Tongue (tissue), 2 donors: ENCODE results near the gene ZNF227. TPM values are rescaled to one million over a fixed set of nuclear protein-coding genes. Genes with fewer than 3 reads are reported as not detected.
"Not testable (repeated sequence)": the region's sequence is repeated elsewhere in the genome, so short reads cannot be mapped to it uniquely, and the experiment has no call there.

ENCODE experiments used
- DNase-seq: peaks from one replicate; pipeline ENCODE4 v3.0.0-alpha.2; 2015
- total RNA-seq: library from RNA; depleted of rRNA; stranded (reverse); fragments of >200 nt; gene quantifications from one replicate; pipeline ENCODE4 v1.2.3, GENCODE V29; 2014

ZNF227 gene
- total RNA-seq, 1 donor from 2014 or later, result 23.4 TPM

DNA sequence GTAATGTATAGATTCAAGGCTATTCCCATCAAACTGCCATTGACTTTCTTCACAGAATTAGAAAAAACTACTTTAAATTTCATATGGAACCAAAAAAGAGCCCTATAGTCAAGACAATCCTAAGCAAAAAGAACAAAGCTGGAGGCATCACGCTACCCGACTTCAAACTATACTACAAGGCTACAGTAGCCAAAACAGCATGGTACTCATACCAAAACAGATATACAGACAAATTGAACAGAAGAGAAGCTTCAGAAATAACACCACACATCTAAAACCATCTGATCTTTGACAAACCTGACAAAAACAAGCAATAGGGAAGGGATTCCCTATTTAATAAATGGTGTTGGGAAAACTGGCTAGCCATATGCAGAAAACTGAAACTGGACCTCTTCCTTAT lies 40.0 kb downstream of the ZNF227 start:
- not testable (repeated sequence) for DNase-seq

DNA sequence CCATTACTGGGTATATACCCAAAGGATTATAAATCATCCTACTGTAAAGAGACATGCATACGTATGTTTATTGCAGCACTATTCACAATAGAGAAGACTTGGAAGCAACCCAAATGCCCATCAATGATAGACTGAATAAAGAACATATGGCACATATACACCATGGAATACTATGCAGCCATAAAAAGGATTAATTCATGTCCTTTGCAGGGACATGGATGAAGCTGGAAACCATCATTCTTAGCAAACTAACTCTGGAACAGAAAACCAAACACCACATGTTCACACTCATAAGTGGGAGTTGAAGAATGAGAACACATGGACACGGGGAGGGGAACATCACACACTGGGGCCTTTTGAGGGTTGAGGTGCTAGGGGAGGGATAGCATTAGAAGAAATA lies 41.1 kb downstream of the ZNF227 start:
- not testable (repeated sequence) for DNase-seq

DNA sequence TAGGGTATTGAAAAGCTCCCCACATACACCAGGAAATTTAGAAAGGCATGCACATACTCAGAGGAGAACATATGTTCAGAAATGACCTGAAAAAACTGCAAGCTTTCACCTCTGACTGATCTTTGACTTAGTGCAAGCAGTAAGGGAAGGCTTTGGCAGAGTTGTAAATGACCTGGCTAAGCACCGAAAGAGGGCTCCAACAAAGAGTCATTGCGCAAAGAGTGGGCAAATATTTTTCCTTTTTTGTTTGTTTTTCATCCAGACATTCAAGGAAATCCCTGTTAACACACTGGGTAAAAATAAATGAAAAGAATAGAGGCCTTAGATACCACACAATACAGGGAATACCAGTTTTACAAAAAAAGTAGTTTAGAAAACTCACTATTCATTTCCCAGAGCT lies 42.2 kb downstream of the ZNF227 start:
- no peak for DNase-seq

DNA sequence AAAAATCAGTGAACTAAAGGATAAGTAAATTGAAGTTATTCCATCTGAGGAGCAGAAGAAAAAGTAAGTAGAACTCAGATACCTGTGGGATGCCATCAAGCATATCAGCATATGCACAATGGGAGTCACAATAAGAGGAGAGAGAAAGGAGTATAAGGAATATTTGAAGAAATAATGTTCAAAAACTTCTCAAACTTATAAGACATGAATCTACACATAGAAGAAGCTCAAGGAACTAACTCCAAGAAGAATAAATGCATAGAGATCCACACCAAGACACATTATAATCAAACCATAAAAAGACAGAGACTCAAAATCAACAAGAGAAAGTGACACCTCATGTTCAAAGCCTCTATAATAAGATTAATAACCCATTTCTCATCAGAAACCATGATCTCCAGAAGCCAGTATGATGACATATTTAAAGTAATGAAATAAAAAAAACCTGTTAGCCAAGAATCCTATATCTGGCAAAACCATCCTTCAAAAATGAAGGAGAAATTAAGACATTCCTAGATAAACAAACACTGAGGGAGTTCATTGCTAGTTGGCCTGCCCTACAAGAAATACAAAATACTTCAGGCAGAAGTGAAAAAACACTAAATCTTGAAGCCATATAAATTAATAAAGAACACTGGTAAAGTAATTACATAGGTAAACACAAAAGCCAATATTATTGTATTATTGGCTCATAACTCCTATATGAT lies 43.5 kb downstream of the ZNF227 start:
- no peak for DNase-seq

DNA sequence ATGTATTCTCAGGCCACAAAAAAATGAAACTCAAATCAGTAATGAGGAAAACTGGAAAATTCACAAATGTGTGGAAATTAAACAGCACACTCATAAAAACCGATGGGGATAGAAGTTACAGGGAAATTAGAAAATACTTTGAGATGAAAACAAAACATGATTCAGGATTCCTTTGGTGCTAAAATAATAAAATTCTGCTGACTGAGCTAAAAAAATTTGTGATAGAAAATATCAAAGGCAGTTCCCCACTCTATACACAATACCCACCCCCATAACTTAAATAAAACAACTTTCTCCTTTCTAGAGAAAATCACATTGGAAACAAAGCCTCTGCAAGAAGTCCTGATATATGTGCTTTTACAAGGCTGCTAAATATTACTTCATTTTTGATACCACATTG lies 45.8 kb downstream of the ZNF227 start:
- no peak for DNase-seq

DNA sequence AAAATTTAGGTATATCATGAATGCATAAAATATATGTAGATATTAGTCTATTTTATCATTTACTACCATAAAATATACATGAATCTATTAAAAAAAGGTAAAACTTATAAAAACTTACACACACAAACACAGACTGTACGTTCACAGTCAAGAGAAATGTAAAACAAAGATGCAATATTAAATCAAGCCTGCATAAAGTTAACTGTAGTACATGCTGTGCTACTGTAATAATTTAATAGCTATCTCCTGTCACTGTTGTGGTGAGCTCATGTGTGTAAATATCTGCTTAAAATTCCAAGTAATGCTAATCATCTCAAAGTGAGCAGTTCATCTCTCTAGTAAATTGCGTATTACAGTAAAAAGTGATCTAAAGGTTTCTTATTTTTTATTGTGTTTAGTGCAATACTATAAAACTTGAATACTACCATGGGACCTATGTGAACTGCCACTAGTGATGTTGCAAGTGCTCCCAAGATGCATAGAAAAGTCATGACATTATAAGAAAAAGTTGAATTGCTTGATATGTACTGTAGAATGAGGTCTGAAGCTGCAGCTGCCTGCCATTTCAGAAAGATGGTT lies 46.6 kb downstream of the ZNF227 start:
- no peak for DNase-seq

DNA sequence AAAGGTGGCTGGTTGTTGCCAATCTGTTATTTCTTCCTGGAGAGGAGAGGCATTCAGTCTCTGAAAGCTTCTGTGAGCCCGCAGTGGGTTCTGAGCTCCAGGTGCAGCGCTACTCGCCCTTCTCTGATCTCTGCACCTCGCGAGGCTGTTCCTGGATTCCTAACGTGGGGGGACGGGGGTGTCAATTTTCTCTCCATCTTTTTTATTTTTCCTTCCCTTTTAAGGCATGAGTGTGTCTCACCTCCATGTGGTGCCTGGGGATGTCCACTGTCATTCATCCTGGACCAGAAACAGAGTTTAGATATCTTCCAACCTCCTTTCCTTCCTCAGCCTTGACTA lies 48.0 kb downstream of the ZNF227 start:
- DNase-seq, result peak; percentile 1

DNA sequence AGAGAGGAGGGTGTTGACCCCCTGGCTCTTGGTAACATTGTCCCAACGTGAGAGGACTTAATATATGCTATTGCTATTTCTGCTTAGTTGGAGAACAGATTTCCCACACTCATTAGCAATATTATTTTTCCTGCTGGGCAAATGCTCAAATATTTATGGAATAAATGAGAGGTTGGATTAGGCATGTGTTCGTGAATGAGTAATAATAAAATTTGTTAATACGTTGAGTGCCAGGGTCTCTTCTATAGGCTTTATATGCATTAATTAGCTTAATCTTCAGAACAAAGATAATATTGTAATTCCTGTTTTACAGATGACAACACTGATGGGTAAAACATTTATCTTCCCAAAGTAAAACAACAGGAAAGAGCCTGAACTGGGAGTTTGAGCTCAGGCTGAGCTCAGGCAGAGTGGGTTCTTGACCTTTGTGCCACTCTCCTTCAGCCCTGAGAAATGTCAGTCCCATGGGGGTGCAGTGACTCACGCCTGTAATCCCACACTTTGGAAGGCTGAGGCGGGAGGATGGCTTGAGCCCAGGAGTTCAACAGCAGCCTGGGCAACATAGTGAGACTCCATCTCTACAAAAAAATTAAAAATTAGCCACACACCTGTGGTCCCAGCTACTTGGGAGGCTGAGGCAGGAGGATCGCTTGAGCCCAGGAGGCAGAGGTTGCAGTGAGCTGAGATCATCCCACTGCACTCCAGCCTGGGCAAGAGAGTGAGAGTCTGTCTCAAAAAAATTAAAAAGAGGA lies 48.5 kb downstream of the ZNF227 start:
- no peak for DNase-seq

DNA sequence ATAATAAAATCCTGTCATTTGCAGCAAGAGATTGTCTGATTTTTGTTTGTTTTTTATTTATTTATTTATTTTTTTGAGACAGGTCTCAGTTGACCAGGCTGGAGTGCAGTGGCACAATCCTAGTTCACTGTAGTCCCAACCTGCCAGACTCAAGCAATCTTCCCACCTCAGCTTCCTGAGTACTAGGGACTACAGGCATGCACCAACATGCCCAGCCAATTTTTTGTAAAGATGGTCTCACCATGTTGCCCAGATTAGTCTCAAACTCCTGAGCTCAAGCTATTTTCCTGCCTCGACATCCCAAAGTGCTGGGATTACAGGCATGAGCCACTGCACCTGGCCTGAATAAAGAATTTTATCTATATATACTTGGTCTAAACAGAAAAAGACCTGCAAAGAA lies 65.0 kb downstream of the ZNF227 start:
- DNase-seq, result no peak

DNA sequence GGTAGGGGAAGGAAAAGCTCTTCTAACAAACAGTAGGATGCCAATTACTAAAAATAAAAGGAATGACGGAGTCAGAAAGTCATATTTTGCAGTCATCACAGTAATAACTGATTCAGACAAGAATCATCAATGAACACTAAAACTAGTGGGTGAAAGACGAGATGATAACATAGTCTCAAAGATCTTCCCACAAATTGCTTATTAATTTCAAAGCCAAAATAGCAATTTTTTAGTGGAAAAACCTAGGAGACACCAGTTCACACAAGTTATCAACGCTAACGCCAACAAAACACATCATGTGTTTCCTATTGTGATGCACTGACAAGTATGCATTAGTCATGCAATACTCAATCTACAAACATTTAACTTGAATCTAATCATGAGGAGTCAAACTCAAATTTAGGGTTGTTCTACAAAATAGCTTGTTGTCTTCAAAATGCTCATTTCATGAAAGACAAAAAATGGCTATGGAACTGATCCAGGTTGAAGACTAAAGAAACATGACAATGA lies 65.9 kb downstream of the ZNF227 start:
- no peak for DNase-seq

DNA sequence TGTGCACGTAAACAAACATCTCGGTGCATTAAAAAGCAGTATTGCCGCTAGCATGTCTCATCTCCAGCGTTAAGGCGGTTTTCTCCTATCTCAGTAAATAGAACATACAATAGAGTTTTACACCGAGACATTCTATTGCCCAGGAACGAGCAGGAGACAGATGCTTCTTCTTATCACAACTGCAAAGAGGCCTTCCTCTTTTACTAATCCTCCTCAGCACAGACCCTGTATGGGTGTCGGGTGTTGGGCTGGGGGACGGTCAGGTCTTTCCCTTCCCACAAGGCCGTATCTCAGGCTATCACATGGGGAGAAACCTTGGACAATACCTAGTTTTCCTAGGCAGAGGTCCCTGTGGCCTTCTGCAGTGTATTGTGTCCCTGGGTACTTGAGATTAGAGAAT lies 68.6 kb downstream of the ZNF227 start:
- no peak for DNase-seq

DNA sequence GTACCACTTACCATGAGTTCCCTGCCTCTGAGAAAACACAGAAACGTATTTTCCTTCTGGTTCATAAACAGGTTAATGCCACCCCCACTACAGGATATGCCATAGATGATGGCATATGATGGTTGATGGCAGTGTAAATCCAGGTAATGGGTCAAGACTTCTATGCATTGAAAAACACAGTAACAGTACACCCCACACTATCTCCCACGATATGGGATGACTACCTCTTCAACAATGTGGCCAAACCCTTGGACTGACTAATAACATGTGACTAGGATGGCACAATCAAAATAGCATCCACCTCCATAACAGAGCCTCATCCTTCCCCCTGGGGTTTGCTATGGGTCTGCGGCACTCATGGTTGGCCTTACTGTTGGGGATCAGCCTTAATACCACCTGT lies 70.5 kb downstream of the ZNF227 start:
- DNase-seq, result no peak

DNA sequence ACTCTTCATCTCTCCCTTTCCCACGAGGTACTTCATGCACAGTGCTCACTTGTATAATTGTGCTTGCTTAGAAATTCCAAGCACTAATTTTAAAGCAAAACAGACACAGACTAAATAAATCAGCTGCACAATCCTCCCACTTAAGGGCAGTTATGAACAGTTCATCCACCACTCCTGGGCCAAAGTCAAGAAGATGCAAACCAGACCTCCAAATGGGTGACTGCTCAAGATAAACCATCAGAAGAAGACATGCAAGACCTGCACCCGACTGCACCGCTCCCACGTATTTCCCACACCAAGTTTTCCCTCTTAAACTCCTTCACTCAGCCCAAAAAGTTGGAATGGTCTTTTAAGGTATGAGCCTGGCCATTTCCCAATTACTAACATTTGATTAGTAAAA lies 72.6 kb downstream of the ZNF227 start:
- no peak for DNase-seq

Other genes starting within 250 kb of the ZNF227 start
- 11.1 TPM for gene ZNF155, start 228.3 kb upstream of the ZNF227 start, total RNA-seq
- gene ZNF230, start 209.6 kb upstream of the ZNF227 start, total RNA-seq, result 5.3 TPM
- gene ZNF222, start 187.2 kb upstream of the ZNF227 start, total RNA-seq, result 3.2 TPM
- 12.1 TPM for gene ZNF223, start 160.5 kb upstream of the ZNF227 start, total RNA-seq
- 3.9 TPM for gene ZNF284, start 140.4 kb upstream of the ZNF227 start, total RNA-seq
- 50.3 TPM for gene ZNF224, start 118.2 kb upstream of the ZNF227 start, total RNA-seq
- gene ZNF225, start 99.1 kb upstream of the ZNF227 start, total RNA-seq, result 7.2 TPM
- 10.7 TPM for gene ZNF234, start 71.0 kb upstream of the ZNF227 start, total RNA-seq
- 13.3 TPM for gene ZNF226, start 47.4 kb upstream of the ZNF227 start, total RNA-seq
- gene ZNF233, start 47.4 kb downstream of the ZNF227 start, total RNA-seq, result 1.9 TPM
- gene ZNF235, start 92.5 kb downstream of the ZNF227 start, total RNA-seq, result 10.9 TPM
- 12.0 TPM for gene ZNF112, start 144.1 kb downstream of the ZNF227 start, total RNA-seq
- 6.6 TPM for gene ZNF285, start 189.1 kb downstream of the ZNF227 start, total RNA-seq
- gene ZNF229, start 235.9 kb downstream of the ZNF227 start, total RNA-seq, result 12.3 TPM